Ammon's horn (tissue), 1 donor: Measurements from ENCODE around the gene HRCT1.
A peak's percentile ranks its signal among the peaks of the same experiment; 100 is the strongest.
"Not testable (repeated sequence)": the region's sequence is repeated elsewhere in the genome, so short reads cannot be mapped to it uniquely, and the experiment has no call there.

Experiments
- DNase-seq: peaks from one replicate; pipeline ENCODE4 v3.0.0-alpha.2; 2016; ENCODE audit warnings: low spot score

HRCT1 gene

GRCh38 chr9:35918780-35919179, 12.8 kb downstream of the HRCT1 start:
- DNase-seq: no peak

- DNase-seq: no peak
Measured at GRCh38 chr9:35919212-35920008, 13.4 kb downstream of the HRCT1 start.

- DNase-seq: no peak
Measured at GRCh38 chr9:35920051-35920620, 14.1 kb downstream of the HRCT1 start.

- DNase-seq: no peak
Measured at GRCh38 chr9:35923598-35923926, 17.6 kb downstream of the HRCT1 start.

GRCh38 chr9:35923927-35924763, 18.1 kb downstream of the HRCT1 start:
- peak; percentile 67 for DNase-seq

- DNase-seq: no peak
Measured at GRCh38 chr9:35928591-35929452, 22.8 kb downstream of the HRCT1 start.

GRCh38 chr9:35929453-35929718, 23.4 kb downstream of the HRCT1 start:
- no peak for DNase-seq

- no peak for DNase-seq
Measured at GRCh38 chr9:35930521-35930920, 24.5 kb downstream of the HRCT1 start.

GRCh38 chr9:35930989-35931388, 25.0 kb downstream of the HRCT1 start:
- DNase-seq: no peak

- no peak for DNase-seq
Measured at GRCh38 chr9:35932735-35933134, 26.7 kb downstream of the HRCT1 start.

GRCh38 chr9:35933550-35934067, 27.6 kb downstream of the HRCT1 start:
- DNase-seq: no peak

GRCh38 chr9:35934069-35934468, 28.1 kb downstream of the HRCT1 start:
- DNase-seq: not testable (repeated sequence)

- no peak for DNase-seq
Measured at GRCh38 chr9:35935261-35935660, 29.3 kb downstream of the HRCT1 start.

GRCh38 chr9:35935755-35936509, 29.9 kb downstream of the HRCT1 start:
- no peak for DNase-seq

- DNase-seq: no peak
Measured at GRCh38 chr9:35937227-35937626, 31.2 kb downstream of the HRCT1 start.

GRCh38 chr9:35938474-35939356, 32.7 kb downstream of the HRCT1 start:
- DNase-seq: no peak

- no peak for DNase-seq
Measured at GRCh38 chr9:35939679-35940250, 33.8 kb downstream of the HRCT1 start.

- DNase-seq: no peak
Measured at GRCh38 chr9:35940458-35941407, 34.7 kb downstream of the HRCT1 start.

GRCh38 chr9:35942286-35942685, 36.3 kb downstream of the HRCT1 start:
- no peak for DNase-seq
